ENCODE measurements around the gene BAD. TPM values are rescaled to one million over a fixed set of nuclear protein-coding genes. Genes with fewer than 3 reads are reported as not detected.

The BAD gene
- total and polyA plus RNA-seq, 2 of the 13 experiments (the other 11 are each of a cell fraction or from before 2014, with no cell fraction given), result 17.9 to 28.5 TPM

DNA sequence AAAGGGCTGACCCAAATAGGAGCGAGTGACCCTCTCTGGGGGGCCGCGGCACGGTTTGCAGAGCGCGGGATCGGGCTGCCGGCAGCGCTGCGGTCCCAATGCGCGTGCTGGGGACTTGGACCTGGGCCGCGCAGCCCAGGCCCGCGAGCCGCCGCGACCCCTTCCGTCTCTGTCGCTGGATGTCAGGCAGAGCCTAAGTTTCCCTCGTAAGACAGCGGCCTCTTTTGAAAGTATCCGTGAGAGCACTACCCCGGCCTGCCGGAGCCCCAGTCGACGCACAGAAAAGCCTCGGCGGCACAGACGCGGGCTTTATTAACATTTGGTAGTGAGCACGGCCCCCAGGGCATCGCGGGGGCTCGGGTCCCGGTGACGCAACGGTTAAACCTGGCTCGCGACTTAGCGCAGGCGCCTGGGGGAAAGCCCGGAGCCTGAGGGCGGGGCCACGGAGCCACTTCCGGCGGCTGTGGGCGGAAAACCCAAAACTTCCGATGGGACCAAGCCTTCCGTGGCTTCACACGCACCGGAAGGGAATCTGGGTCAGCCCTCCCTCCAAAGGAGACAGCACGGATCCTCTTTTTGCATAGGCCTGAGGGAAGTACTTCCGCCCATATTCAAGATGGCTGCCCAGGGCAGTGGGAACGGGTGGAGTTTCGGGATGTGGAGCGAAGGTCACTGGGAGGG, 14.8 kb downstream of the BAD start (continued):
- TF ChIP-seq, protein P1, sequence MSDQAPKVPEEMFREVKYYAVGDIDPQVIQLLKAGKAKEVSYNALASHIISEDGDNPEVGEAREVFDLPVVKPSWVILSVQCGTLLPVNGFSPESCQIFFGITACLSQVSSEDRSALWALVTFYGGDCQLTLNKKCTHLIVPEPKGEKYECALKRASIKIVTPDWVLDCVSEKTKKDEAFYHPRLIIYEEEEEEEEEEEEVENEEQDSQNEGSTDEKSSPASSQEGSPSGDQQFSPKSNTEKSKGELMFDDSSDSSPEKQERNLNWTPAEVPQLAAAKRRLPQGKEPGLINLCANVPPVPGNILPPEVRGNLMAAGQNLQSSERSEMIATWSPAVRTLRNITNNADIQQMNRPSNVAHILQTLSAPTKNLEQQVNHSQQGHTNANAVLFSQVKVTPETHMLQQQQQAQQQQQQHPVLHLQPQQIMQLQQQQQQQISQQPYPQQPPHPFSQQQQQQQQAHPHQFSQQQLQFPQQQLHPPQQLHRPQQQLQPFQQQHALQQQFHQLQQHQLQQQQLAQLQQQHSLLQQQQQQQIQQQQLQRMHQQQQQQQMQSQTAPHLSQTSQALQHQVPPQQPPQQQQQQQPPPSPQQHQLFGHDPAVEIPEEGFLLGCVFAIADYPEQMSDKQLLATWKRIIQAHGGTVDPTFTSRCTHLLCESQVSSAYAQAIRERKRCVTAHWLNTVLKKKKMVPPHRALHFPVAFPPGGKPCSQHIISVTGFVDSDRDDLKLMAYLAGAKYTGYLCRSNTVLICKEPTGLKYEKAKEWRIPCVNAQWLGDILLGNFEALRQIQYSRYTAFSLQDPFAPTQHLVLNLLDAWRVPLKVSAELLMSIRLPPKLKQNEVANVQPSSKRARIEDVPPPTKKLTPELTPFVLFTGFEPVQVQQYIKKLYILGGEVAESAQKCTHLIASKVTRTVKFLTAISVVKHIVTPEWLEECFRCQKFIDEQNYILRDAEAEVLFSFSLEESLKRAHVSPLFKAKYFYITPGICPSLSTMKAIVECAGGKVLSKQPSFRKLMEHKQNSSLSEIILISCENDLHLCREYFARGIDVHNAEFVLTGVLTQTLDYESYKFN (CRISPR knock-in tag; conservative IDR thresholded peaks at IDR 0.05), result 0 out of 2 replicates have a peak, but pooled peaks have one; percentile 38
- TF ChIP-seq POLR2G (IDR thresholded peaks at IDR 0.05; ENCODE audit: low read depth, low read length) (peak; percentile 70; the same call in 1 of the 2 replicates), ZNF777 (CRISPR knock-in tag; IDR thresholded peaks at IDR 0.05) (no peak; the same call in 1 of the 2 replicates), ZNF557 (CRISPR knock-in tag; IDR thresholded peaks at IDR 0.05) (peak; percentile 49; the same call in 1 of the 2 replicates), NCOA1 (CRISPR knock-in tag; IDR thresholded peaks at IDR 0.05) (0 out of 2 replicates have a peak, but pooled peaks have one; percentile 73), IRX3 (CRISPR knock-in tag; IDR thresholded peaks at IDR 0.05; ENCODE audit: borderline replicate concordance, low read depth) (no peak), ZNF263 (CRISPR knock-in tag; IDR thresholded peaks at IDR 0.05) (no peak), ZNF12 (CRISPR knock-in tag; IDR thresholded peaks at IDR 0.05) (no peak), SIX1 (CRISPR knock-in tag; IDR thresholded peaks at IDR 0.05; ENCODE audit: borderline replicate concordance) (peak; percentile 58), MLLT10 (CRISPR knock-in tag; IDR thresholded peaks at IDR 0.05) (no peak), SP1 (IDR thresholded peaks at IDR 0.05) (no peak), SP1 (CRISPR knock-in tag; IDR thresholded peaks at IDR 0.05) (peak; percentile 91), PCBP1 (IDR thresholded peaks at IDR 0.05; ENCODE audit: borderline replicate concordance, low read depth, low read length) (no peak), BHLHE40 (IDR thresholded peaks at IDR 0.05; ENCODE audit: low read length) (no peak), RFX1 (IDR thresholded peaks at IDR 0.05) (no peak), ZNF17 (CRISPR knock-in tag; IDR thresholded peaks at IDR 0.05) (no peak)
- TF ChIP-seq, protein P2, sequence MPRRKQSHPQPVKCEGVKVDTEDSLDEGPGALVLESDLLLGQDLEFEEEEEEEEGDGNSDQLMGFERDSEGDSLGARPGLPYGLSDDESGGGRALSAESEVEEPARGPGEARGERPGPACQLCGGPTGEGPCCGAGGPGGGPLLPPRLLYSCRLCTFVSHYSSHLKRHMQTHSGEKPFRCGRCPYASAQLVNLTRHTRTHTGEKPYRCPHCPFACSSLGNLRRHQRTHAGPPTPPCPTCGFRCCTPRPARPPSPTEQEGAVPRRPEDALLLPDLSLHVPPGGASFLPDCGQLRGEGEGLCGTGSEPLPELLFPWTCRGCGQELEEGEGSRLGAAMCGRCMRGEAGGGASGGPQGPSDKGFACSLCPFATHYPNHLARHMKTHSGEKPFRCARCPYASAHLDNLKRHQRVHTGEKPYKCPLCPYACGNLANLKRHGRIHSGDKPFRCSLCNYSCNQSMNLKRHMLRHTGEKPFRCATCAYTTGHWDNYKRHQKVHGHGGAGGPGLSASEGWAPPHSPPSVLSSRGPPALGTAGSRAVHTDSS (CRISPR knock-in tag; conservative IDR thresholded peaks at IDR 0.05), result no peak
- TF ChIP-seq, protein P3, sequence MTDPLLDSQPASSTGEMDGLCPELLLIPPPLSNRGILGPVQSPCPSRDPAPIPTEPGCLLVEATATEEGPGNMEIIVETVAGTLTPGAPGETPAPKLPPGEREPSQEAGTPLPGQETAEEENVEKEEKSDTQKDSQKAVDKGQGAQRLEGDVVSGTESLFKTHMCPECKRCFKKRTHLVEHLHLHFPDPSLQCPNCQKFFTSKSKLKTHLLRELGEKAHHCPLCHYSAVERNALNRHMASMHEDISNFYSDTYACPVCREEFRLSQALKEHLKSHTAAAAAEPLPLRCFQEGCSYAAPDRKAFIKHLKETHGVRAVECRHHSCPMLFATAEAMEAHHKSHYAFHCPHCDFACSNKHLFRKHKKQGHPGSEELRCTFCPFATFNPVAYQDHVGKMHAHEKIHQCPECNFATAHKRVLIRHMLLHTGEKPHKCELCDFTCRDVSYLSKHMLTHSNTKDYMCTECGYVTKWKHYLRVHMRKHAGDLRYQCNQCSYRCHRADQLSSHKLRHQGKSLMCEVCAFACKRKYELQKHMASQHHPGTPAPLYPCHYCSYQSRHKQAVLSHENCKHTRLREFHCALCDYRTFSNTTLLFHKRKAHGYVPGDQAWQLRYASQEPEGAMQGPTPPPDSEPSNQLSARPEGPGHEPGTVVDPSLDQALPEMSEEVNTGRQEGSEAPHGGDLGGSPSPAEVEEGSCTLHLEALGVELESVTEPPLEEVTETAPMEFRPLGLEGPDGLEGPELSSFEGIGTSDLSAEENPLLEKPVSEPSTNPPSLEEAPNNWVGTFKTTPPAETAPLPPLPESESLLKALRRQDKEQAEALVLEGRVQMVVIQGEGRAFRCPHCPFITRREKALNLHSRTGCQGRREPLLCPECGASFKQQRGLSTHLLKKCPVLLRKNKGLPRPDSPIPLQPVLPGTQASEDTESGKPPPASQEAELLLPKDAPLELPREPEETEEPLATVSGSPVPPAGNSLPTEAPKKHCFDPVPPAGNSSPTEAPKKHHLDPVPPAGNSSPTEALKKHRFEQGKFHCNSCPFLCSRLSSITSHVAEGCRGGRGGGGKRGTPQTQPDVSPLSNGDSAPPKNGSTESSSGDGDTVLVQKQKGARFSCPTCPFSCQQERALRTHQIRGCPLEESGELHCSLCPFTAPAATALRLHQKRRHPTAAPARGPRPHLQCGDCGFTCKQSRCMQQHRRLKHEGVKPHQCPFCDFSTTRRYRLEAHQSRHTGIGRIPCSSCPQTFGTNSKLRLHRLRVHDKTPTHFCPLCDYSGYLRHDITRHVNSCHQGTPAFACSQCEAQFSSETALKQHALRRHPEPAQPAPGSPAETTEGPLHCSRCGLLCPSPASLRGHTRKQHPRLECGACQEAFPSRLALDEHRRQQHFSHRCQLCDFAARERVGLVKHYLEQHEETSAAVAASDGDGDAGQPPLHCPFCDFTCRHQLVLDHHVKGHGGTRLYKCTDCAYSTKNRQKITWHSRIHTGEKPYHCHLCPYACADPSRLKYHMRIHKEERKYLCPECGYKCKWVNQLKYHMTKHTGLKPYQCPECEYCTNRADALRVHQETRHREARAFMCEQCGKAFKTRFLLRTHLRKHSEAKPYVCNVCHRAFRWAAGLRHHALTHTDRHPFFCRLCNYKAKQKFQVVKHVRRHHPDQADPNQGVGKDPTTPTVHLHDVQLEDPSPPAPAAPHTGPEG (CRISPR knock-in tag; IDR thresholded peaks at IDR 0.05), result peak; percentile 21; the same call in 1 of the 2 replicates
- TF ChIP-seq, protein P4, sequence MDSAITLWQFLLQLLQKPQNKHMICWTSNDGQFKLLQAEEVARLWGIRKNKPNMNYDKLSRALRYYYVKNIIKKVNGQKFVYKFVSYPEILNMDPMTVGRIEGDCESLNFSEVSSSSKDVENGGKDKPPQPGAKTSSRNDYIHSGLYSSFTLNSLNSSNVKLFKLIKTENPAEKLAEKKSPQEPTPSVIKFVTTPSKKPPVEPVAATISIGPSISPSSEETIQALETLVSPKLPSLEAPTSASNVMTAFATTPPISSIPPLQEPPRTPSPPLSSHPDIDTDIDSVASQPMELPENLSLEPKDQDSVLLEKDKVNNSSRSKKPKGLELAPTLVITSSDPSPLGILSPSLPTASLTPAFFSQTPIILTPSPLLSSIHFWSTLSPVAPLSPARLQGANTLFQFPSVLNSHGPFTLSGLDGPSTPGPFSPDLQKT (CRISPR knock-in tag; IDR thresholded peaks at IDR 0.05; ENCODE audit: borderline replicate concordance), result no peak; the same call in 1 of the 2 replicates
